GM19240 (cell line): ENCODE measurements around the gene IRF9.

Source experiments
- DNase-seq: peaks from one replicate; pipeline ENCODE4 v3.0.0; 2011; ENCODE audit warnings: low spot score; ENCODE audit not compliant: insufficient read length

The IRF9 gene

GRCh38 chr14:24147761-24148428 lies 13.2 kb upstream of the IRF9 start:
- DNase-seq = no peak

- no peak for DNase-seq
Measured at GRCh38 chr14:24149302-24149969, 11.6 kb upstream of the IRF9 start.

GRCh38 chr14:24150061-24150460 lies 11.0 kb upstream of the IRF9 start:
- no peak for DNase-seq

DNA sequence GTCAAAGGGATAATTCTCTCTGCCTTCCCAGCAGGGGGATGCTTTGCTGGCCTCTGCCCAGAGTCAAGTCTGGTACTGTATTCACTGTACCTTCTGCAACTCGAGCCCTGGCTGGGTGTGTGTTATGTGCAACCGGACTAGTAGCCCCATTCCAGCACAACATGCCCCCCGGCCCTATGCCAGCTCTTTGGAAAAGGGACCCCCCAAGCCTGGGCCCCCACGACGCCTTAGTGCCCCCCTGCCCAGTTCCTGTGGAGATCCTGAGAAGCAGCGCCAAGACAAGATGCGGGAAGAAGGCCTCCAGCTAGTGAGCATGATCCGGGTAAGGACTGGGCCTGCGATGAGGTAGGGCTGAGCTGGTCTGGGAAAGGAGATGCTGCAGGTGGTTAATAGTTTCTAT lies 10.5 kb upstream of the IRF9 start:
- no peak for DNase-seq

- no peak for DNase-seq
Measured at GRCh38 chr14:24150993-24151392, 10.1 kb upstream of the IRF9 start.

DNA sequence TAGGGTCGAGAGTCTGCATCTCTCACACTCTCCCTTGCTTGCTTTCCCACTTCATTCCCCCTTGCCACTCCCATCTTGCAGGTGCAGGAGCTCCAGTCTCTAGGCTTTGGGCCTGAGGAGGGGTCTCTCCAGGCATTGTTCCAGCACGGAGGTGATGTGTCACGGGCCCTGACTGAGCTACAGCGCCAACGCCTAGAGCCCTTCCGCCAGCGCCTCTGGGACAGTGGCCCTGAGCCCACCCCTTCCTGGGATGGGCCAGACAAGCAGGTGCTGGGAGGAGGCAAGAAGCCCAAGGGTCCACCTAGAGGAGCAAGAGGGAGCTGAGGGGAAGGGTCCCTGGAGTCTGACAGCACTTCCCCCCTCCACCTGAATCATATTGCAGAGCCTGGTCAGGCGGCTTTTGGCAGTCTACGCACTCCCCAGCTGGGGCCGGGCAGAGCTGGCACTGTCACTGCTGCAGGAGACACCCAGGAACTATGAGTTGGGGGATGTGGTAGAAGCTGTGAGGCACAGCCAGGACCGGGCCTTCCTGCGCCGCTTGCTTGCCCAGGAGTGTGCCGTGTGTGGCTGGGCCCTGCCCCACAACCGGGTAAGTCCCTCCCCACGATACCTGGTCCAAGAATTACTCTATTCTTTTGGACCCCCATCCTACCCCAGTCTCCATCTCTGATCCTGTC lies 9.5 kb upstream of the IRF9 start:
- DNase-seq = no peak

DNA sequence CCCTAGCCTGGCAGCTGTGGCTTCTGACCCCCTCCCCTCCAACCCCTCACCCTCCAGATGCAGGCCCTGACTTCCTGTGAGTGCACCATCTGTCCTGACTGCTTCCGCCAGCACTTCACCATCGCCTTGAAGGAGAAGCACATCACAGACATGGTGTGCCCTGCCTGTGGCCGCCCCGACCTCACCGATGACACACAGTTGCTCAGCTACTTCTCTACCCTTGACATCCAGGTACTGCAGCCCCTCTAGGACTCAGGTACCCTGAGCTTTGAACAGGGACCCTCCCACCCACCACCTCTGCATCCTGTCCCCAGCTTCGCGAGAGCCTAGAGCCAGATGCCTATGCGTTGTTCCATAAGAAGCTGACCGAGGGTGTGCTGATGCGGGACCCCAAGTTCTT lies 6.0 kb upstream of the IRF9 start:
- no peak for DNase-seq

DNA sequence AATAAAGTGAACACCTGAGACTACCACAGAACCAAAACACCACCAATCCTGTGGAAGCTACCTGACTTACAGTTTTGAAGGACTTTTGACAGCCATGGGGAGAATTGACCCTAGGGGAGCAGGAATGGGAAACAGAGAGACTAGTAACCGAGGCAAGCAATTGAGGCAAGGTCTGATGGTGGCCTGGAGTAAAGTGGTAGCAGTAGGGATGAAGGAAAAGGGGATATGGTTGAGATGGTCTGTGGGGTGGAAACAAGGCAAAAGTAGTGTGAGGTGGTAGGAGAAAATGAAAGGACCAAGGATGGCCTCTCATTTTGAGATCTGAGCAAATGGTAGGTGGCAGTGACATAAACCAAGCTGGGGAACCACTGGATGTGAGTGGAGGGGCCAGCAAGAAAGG lies 4.2 kb upstream of the IRF9 start:
- no peak for DNase-seq

DNA sequence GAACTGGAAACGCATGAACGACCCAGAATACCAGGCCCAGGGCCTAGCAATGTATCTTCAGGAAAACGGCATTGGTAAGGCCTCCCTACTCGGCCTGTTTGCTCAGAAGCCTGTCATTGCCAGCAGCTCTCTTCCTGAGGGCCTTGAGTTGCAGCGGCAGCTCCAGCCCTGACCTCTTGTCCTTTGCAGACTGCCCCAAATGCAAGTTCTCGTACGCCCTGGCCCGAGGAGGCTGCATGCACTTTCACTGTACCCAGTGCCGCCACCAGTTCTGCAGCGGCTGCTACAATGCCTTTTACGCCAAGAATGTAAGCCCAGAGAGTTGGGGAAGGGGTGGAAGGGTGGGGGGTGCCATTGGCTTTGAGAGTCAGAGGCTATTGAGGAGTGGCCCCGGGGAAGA lies 3.7 kb upstream of the IRF9 start:
- DNase-seq = no peak

GRCh38 chr14:24159777-24160498 lies 1.1 kb upstream of the IRF9 start:
- no peak for DNase-seq

DNA sequence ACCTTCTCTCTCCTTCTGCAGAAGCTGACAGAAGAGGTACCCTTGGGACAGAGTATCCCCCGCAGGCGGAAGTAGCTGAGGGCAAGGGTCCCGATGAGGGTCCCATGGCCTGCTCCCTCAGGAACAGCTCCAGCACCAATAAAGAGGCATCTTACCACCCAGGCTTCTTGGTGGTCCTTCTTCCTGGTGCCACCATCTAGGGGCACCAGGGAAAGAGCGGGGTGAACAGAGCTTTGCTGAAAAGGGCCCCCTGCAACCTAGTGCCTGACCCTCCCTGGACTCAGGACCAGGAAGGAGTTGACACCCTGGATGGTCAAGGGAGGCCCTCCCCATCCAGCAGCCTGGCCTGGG lies 591 bp upstream of the IRF9 start:
- no peak for DNase-seq

- DNase-seq = no peak
Measured at GRCh38 chr14:24162093-24162492, 1.0 kb downstream of the IRF9 start.

GRCh38 chr14:24164518-24164991 lies 3.5 kb downstream of the IRF9 start:
- DNase-seq = no peak

- DNase-seq = no peak
Measured at GRCh38 chr14:24165785-24166184, 4.7 kb downstream of the IRF9 start.

DNA sequence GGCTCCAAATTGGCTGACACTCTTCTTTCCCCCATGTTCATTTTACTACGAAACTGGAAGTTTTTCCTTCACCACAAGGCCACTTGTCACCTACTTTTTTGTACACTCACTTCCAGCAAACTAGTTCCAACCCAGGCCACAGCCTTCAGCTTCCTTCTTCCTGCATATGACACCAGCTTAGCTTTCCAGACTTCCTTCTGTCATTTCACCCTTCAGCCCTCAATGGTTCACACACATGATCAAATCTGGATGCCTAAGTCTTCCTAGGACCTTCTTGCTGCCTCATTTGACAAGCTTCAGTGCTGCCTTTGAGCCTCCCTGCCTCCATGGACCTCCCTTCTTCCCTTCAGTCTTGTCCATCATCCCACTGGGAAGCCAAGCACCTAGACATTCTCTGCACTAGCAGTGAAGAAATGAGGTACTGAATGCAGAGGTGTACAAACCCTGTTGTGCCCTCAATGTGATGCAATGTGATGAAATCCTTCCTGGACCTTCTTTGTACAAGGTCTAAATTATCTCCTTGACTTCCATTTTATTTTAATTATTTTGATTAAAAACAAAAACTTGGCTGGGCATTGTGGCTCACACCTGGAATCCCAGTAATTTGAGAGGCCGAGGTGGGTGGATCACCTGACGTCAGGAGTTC lies 6.5 kb downstream of the IRF9 start:
- no peak for DNase-seq

- DNase-seq = peak; percentile 95
Measured at GRCh38 chr14:24171422-24172260, 10.6 kb downstream of the IRF9 start, which contains the start of gene REC8. Gene REC8 (plus strand): TSS chr14:24172080. CDS start chr14:24172553, 473 bp downstream.

DNA sequence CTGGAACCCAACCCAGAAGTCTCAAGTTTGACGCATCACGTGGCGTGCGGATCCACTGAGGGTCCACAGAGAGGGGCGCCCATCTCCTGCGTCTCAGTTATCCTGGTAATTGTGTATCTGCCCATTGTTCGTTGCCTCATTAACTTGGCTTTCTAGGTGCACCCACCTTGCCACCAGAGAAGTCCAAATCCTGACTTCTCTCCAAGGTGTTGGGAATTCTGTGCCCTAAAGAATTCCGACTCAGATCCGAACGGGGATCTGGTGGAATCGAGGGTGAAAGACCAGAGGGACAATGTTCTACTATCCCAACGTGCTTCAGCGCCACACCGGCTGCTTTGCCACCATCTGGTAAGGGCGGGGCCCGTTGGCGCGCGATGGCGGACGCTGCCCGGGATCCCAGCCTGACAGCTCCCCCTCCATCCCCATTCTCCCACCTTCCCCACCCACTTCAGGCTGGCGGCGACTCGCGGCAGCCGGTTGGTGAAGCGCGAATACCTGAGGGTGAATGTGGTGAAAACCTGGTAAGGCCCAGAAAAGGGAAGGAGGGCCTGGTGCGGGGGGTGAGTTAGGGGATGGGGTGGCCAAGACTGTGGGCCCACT lies 11.3 kb downstream of the IRF9 start:
- no peak for DNase-seq

DNA sequence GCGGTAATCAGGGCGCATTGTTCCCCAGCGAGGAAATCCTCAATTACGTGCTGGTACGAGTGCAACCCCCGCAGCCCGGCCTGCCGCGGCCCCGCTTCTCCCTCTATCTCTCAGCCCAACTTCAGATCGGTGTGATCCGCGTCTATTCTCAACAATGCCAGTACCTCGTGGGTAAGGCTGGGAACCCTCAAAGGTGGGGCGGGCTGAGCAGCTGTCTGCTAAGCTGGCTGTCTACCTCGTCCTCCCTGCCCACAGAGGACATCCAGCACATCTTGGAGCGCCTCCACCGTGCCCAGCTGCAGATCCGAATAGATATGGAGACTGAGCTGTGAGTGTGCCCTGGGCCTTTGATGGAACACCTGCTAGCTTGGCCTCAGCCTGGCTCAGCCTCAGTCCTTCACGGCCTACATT lies 11.8 kb downstream of the IRF9 start:
- no peak for DNase-seq

- DNase-seq = no peak
Measured at GRCh38 chr14:24176599-24176998, 15.5 kb downstream of the IRF9 start.
